ENCODE results near the gene MMD.
A peak's percentile ranks its signal among the peaks of the same experiment; 100 is the strongest.
"Not testable (repeated sequence)": the region's sequence is repeated elsewhere in the genome, so short reads cannot be mapped to it uniquely, and the experiment has no call there.

Gene MMD

DNA sequence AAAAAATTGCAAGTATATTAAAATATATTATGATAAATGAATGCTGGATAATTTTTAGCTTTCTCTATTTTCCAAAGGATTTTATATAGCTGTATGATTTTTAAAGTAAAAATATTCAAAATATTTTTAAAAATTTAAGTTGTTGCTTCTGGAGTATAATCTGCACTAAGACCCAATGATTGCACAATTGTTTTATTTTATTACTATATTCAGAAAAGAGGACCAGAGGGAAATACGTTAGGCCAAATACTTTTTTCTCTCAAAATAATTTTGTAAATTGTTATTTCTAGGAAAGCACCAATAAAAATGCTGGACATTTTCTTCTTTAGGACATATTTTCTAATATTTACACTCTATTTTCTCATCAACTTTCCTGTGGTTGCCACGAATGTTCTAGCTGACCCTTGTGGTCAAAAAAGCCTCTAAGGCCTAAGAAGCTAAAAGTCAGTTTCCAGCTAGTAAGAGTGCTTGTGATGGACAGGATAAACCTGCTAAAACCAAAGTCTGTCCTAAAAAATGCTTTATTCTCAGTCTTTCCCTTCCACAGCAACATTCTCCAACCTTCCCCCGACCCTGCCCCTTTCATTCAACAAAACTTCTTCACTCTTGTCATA, 31.2 kb downstream of the MMD start:
- DNase-seq, result no peak

DNA sequence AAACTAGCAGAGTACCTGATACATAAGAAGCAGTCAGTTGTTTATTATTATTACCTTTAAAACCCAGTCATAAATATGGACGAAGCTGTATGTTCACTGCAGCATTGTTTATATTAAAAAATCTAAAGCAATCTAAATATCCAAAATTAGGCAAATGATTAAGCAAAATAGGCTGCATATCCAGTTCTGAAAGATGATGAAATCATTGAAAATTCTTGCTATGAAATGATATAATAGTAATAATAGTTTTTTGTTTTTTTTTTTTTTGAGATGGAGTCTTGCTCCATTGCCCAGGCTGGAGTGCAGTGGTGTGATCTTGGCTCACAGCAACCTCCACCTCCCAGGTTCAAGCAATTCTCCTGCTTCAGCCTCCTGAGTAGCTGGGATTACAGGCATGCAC, 31.9 kb downstream of the MMD start:
- not testable (repeated sequence) for DNase-seq

DNA sequence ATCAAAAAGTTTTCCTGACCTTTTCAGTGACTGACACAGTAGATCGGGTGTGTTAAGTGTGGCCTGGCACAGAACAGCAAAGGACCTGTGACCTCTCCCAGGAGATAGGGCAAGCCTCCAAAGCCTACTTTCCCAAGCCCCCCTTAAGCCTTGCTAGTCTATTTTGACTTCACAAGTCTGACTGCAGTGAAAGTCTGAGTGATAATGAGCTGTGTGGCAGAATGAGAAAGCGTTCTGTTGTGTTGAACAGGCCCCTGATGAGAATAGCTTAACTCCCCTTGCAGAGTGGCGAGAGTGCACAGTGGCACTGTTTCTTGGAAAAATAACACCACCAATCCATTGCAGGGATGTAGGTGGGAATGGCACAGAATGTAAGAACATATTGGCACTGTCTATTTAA, 32.8 kb downstream of the MMD start:
- no peak for DNase-seq

DNA sequence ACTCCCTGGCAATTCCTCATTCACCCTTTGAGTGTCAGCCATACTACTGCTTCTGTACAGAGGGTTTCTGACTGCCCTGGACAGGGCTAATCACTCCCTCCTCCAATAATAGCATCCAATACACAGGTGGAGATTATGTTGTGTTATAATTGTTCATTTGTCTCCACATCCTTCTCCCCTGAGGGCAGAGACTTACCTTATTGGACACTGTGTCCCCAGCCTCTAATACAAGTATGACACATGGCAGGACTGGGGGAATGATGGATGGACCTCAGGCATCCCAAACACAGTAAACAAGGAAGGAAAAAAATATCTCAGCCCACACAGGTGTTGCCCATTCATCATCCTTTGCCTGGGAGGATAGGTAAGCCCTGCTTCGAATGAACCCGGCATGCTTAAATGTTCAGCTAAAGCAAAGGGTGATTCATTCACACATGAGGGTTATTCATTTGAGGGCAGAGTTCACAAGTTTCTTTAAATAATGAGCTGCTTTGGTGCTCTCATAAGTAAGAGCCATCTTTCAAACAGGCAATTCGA, 34.8 kb downstream of the MMD start:
- DNase-seq, result no peak

DNA sequence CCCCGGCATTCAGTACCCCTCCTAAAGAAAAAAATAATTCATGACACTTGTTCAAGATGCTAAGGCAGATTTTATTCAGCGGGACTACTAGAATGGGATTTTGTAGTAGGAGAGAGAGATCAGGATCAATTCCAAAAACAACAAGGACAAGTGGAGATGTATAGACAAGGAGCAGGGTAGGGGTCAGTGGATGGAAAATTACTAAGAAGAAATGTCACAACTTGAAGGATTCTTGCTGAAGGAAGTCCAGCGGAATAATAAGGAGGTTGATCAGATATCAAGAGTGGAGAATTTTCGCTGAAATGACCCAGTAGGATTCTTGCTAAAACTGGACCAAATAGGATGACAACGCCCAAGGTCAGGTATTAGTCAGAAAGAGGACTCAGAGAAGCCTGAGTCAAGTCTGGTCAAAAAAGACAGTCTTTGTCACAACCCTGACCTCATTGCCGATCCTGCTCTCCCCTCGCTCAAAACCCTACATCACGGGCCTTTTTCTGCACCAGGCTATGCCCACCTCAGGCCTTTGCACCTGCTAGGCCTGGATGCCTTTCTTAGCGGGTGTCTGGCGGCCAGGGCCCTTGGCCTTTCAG, 36.9 kb downstream of the MMD start:
- no peak for DNase-seq

DNA sequence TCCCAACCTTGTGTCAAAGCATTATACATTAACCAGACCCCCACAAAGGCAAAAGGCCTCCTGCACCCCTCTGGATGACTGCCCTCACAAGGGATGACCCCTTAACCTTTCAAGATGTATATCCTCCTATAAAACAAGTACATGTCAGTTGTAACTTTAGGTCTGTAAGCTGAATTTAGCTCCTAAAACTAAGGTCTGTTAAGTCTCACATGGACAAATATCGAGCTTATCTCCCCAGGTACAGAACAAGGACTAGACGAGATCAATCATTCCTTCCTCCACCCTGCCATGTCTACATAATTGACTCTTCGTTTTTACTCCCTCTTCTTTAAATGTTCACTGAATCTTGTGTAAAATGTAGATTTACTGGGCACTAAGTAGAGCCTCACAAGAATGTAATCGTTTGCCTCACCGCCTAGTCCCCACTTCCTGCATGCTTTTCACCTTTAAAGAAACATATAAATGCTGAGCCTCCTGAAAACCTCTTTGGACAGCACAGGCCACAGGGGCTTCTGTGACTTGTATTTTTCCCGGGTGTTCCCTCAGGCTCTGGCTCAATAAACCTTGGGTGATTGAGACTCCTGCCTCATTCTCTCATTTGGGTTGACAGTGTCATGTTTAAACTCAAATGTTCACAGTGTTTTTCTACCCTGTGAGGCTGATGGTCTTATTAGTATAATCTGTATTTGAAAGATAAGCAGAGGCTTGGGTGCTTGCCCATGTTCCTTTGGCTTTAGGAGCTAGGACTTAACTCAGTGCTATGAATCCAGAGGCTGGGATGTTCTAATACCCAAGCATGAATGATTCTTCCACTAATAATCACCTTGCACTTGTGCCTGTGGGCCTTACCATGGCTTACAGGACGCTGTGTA, 37.6 kb downstream of the MMD start:
- DNase-seq, result no peak

DNA sequence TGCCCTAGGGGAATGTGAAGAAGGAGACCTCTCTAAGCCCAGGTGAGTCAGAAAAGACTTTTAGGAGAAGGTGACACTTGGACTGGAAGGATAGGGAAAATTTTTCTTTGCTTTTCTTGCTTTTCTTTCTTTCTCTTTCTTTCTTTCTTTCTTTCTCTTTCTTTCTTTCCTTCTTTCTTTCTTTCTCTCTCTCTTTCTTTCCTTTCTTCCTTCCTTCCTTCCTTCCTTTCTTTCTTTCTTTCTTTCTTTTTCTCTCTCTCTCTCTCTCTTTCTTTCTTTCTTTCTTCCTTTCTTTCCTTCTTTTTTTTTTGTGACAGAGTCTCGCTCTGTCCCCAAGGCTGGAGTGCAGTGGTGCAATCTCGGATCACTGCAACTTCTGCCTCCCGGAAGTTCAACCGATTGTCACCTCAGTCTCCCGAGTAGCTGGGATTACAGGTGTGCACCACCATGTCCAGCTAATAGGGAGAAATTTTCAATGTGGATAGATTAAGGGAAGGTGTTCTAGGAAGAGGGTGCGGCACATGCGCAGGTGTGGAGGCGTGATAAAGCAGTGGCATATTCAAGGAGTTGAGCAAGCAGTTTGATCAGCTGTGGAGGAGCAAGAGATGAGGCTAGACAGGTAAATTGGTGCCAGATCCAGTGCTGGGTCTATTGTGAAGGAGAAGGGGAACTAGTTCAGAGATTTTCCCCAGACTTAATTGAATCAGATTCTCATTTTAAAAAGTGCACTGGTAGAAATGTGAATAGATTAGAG, 40.4 kb downstream of the MMD start:
- no peak for DNase-seq

DNA sequence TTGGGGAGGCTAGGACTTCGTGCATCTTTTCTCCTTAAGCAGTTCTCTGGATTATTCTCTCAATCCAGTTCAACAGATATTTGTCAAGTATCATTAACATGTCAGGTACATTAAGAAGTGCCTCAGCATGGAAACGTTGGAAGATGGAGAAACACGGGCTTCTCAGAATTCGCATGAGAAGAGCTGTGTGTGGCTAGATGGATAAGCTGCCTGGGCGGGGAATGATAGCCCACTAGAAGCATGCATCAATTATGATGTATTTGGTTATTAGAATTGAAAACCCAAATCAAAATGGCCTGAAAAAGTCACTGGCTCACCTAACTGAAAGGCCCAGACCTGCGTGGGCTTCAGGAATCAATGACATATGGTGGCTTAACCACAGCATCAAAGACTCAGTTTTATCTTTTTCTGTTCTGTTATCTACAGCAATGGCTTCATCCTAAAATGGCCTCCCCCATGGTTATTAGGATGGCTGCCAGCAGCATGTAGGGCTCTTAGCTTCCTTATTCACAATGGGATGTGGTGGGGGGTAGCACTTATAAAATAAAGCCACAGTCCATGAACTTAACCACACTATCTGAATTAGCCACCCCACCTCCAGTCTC, 43.9 kb downstream of the MMD start:
- no peak for DNase-seq

DNA sequence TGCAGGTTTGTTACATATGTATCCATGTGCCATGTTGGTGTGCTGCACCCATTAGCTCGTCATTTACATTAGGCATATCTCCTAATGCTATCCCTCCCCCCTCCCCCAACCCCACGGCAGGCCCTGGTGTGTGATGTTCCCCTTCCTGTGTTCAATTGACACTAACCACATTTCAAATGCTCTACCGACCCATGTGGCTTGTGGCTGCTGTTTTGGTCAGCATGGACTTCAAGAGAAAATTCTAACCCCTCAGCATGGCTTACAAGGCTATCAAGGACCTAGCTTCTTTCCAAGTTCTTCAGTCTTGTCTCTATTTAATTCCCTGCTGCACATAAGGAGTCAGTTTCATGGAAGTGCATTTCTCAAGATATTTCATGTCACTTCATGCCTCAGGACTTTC, 52.9 kb downstream of the MMD start:
- DNase-seq, result no peak

DNA sequence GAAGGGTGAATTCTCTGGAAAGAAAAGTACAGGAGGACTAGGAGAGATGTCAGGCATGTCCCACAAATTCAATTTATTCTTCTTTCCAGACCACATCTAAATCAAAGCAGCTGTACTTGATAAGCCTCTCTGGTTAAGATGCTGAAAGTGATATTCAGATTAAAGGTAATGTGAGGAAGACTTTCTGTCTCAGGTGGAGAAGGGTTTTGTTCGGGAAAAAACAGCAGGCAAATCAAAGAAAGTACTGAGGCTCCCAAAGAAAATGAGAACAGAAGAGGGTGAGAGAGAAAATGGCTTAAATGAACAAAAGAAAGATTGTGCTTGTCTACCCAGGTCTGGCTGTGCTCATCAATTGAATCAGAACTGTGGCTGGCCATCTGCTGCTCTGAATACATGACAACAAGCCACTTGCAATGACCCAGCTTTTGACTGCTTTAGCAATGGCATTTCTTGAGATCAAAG, 55.6 kb downstream of the MMD start:
- no peak for DNase-seq

DNA sequence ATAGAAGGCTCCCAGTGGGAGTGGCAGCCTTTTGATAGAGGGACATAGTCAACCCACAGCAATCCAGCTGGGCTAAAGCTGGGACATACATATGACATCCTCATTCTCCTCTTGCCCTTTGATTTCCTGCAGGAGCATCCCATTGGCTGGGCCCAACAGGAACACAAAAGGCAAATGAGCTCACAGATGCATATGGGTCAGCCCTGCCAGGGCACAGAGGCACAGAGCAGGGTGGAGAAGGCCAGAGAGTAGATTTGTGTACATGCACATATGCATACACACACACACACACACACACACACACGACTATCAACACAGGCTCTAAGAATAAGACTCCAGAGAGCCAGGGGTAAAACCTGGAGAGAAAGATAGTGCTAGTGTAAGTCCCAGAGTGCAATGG, 58.6 kb downstream of the MMD start:
- no peak for DNase-seq

DNA sequence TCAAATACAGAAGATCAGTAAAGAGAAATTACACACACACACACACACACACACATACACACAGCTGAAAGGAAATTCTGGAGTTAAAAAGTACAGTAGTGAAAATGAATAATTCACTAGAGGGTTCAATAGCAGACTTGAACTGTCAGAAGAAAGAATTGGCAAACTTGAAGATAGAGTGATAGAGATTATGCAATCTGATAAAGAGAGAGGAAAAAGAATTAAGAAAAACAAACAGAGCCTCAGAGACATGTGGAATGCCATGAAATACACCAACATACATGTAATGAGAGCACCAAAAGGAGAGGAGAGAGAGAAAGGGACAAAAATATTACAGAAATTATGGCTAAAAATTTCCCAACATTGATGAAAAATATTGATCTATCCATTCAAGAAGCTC, 60.7 kb downstream of the MMD start:
- no peak for DNase-seq

DNA sequence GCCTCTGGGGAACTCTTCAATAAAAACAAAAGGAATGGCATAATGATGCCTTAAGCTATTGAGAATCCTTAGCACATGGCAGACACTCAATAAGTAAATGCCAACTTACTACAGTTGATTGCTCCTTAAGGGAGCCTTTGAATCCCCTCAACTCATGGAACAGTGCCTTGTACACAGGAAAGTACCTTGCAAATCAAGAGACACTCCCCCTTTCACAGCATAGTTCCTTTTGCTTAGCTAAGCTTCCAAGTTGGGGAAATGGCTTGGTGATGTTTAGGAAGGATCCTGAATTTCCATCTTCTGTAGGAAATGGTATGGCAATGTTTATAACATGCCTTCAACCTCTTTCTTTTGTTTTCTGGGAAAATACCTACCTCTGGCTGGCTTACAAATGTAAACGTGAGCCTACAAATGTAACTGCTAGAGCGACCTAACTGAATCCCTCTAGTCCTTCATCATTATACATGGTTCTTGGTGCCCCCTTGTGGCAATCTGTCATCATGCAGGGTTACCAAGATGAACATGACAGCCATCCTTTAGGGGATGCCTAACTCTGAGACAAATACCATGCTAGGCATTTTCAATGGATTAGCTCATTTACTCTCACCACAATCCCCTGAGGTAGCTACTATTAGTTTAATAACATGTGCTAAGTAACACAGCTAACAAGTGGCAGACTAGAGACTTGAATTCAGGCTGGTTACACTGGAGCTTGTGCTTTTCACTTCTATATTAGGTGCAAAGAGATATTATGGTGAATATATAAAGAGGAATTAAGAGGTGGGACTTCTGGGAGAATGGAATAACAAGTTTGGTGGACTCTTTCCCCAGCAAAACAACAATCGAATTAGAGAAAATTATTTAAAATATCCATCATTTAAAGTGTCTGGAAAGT, 65.0 kb downstream of the MMD start:
- DNase-seq, result peak; percentile 63 to 69

DNA sequence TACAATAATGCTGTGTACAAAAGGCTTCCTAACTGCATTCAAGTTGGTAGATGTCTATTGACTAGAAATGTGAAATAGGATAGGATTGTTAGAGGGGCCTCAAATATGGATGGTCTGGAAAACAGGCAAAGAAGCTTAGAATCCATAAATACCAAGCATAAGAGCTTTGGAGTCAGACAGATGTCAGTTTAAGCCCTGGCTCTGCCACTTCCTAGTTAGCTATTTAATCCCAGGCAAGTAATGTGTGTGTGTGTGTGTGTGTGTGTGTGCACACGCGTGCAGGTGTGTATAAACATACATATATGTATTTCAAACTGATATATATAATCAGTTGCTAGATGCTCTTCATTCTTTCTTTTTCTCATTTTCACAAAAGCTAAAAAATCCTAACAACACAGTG, 66.7 kb downstream of the MMD start:
- DNase-seq, result no peak

DNA sequence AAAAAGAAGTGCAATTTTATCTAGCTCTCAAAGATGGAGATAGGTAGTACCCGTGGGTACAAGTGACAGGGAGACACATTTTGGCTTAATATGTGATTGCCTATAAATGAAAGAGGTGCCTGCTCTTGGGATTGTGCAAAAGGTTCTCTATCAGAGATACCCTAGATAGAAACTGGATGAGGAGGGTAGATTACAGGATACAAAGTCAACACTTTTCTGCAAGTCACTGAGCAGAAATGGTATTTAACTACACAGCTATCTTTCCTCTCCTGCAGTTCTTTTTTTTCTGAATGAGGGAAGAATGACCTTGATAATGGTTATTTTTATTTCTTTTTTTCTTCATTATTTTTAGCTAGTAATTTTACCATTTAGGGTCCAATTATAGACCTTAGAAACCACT, 67.6 kb downstream of the MMD start:
- DNase-seq, result no peak

DNA sequence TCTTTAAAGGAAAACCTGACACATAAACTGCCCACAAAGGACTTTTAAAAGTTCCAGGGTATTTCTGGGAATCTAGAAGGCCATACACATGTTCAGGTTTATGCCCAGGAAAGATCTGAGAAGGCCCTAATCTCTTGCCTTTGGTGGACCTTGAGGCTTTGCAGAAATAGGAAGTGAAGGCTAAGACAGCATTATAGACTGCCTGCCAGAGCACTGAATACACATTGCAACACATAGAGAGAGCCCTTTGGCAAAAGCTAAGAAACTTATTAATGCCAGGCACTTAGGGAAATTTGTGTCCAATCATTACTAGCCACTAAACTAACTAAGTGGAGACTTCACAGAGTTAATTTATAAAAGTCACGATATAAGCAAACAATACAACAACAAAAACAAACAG, 70.4 kb downstream of the MMD start:
- DNase-seq, result no peak

DNA sequence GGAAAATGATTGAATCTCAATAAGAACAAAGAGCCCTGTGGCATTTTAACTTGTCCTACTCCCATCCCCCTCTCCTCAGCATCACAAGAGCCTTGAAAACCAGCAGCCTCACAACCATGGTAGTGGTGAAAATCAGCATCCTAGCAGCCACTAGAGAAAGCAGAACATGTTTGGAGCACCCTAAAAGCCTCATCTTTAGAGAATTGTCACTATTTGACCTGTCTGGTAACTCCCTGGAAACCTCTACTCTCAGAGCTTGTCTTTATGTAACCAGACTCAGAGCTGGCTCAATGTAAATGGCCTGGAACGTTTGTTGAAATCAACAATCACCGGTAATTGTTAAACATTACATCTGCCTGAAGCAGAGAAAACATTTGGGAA, 70.8 kb downstream of the MMD start:
- no peak for DNase-seq

DNA sequence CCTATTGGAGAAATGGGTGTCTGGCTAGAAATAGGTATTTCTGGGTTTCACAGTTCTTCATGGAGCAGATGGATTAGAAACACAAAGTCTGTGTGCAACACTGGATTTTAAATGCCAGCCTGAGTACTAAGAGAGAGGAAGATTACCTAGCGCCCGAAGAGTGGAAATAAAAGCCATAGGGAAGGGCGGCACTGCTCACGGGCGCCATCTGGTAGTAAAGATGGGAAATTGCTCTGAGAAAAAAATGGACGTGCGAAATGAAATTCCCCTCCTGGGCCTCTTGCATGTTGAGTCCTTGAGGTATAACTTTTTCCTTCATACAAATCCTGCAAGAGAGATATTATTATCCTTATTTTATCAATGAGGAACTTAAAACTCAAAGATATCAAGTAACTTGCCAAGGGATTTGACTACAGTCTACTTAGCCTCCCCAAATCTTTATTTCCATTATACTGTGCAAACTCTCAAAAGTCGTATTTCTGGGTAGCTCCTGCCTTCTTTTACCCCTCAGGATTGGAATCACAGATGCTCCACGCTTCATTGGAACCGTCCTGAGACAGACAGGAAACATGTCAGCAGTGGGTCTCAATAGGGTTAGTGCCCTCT, 72.8 kb downstream of the MMD start:
- DNase-seq, result peak; percentile 13 to 26

DNA sequence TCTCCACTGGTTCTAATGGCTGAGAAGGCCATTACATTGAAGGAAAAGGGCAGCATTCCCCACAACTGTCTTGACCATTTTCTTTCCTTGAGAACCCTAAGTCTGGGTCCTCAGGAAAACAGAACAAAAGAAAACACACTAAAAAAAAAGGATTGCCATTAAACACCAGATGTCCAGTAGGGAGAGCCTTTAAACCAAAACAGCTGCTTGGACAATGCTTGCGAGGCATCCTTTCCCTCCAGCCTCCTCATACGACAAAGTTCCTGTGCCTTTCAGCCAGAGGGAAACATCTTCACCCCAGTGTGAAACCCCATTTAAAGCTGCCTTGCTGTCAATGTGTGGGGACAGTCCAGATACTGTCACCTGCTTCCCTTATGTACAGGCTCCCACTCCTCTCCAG, 74.3 kb downstream of the MMD start:
- no peak for DNase-seq

DNA sequence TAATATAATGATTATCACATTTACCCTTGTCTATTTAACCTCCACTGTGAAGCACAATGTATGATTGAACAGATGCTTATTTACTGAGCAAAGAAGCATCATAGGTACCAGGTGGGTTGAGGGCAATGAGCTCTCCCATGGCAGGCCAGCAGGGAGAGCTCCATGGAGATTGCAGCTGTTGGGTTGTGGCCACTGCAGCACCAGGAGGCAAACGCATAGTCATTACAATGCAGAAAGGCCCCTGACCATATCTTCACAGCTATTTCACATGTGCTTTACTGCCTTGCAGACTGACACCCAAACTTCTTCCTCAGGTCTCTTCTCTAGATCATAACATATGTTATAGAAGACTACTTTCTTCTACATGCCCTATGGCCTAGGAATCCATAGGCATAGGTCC, 75.0 kb downstream of the MMD start:
- no peak for DNase-seq

DNA sequence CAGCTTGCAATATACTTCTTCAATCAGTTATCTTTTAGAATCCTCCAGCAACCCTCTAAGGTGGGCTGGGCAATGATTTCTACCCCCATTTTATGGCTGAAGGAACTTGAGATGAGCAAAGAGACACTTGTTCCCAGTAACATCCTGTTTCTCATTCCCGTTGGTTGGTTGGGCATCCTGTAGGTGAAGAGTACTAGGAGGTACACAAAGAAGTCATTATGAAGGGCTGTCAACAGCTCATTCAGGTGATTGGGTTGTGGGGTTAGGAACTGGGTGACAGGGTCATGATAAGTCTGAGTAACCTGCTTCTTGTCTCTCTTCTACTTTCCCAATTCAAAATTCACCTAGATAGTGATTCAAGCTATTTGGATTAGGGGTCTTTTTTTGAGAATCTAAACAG, 76.5 kb downstream of the MMD start:
- DNase-seq, result no peak

Measured in activated CD4-positive, alpha-beta T cell treated with anti-CD3 and anti-CD28 coated beads, Interleukin-2, amount 50 U/mL, for 4 hours (primary cell).